Measurements from ENCODE around the gene SLC37A2.
A peak's percentile ranks its signal among the peaks of the same experiment; 100 is the strongest.
"Not testable (repeated sequence)": the region's sequence is repeated elsewhere in the genome, so short reads cannot be mapped to it uniquely, and the experiment has no call there.

Gene SLC37A2

DNA sequence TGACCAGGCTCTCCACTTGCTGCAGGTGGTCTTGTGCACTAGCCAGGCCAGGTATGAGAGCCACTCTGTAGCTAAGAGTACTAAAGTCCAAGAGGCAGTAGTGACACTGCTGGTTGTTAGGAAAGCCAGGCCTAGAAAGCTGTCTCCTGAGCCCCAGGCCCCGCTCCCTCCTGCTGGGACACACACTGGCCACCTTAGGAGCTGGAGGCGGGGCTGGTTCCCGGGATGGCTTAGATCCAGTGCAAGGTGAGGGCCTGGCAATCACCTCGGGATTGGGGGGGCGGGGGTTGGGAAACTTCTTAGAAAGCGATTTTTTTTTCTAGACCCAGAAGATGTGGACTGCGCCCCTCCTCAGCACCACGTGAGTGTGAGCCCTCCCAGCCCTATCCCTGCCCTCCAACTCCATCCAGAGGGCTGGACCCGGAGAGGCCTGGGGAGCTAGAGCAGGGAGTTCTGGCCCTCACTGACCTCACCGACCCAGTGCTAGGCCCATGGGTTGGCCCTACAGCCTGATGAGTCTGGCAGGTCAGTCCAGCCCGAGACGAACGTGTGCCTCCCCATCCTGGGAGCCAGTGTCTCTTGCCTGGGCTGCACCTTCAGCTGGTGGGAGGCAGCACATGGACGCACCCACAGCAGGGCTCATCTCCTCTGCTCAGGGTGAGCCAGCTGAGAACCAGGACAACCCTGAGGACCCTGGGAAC lies 18.1 kb downstream of the SLC37A2 start:
- in situ Hi-C loops (cut with HindIII; ENCODE audit: low pct_ligation_motif_present, low pct_unique_long_range_greater_than_20kb, low sequenced_read_pairs), result no loop called here
- DNase-seq, result no peak

DNA sequence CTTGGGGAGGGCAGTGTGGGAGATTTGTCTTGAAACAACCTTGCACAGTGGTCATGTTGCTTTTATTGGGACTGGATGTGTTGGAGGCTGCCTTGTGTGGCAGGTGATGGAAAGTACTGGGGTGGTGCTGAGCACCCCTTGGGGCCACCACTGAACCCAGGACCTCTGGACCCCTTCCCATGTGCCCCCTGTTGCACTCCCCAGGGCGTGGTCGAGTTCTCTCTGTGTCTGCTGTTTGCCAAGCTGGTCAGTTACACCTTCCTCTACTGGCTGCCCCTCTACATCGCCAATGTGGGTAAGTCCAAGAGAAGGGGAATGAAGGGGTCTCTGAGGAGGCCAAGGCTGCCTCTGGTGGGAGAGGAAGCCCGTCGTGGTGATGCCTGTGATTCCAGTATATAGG lies 18.9 kb downstream of the SLC37A2 start:
- in situ Hi-C loops (cut with HindIII; ENCODE audit: low pct_ligation_motif_present, low pct_unique_long_range_greater_than_20kb, low sequenced_read_pairs), result no loop called here
- DNase-seq, result no peak

DNA sequence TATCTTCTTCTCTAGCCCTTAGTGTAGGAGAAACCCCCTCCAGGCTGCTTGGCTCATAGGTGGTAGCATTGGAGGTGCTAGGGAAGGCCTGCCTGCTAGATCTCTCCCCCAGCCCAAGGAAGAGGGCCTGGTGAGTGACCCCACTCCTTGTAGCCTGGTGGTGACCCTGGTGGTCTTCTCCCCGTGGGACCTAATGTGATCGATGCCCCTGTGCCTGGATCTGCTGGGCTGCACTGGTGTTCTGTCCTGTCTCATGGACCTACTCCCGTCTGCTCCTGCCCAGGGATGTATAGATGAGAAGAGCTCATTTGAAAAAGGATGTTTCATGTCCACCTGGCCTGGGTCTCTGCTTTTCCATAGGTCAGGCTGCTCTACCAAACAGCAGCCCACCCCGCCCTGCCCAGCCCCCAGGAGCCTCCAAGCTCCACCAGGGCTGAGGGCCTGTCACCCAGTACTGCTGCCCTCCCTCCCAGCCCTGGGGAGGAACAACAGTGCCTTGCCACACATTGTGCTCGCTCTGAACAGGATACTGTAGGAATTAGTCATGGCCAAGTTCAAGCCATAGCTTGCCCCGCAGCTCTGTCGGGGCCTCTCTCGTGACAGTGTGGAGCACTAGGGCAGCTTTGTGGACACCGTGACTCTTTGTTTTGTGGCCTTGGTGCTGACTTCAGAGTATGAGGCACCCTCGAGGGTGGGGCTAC lies 19.7 kb downstream of the SLC37A2 start:
- DNase-seq, result no peak
- in situ Hi-C loops (cut with HindIII; ENCODE audit: low pct_ligation_motif_present, low pct_unique_long_range_greater_than_20kb, low sequenced_read_pairs), result no loop called here

DNA sequence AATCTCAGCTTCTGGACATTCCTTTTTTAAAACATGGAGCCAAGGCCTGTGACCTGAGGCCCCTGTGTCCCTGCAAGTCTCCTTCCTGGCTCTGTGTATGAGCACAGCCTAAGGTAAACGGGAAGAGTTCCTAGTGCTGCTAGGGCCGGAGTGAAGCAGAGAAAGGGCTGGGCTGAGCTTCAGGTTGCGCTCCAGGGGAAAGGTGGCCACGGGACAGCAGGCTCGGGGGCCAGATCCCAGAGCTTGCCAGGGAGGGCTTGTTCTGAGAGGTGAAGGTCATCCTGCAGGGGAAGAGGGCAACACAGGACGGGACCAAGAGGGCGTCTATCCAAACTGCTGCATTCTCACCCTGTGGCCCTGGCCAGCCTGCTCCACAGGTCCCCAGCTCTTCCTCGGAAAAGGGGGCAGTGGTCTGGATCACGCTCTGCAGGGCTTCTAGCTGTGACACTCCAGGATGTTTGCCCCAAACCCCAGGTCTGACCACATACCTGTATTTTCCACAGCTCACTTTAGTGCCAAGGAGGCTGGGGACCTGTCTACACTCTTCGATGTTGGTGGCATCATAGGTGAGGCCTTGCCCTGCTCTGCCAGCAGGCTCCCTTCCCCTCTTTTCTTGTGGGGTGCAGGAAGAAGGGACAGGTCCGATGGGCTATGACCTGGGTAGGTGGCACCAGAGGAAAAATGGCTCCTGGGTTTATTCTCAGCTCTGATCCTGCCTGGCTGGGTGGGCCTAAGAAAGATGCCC lies 20.4 kb downstream of the SLC37A2 start:
- DNase-seq, result no peak
- in situ Hi-C loops (cut with HindIII; ENCODE audit: low pct_ligation_motif_present, low pct_unique_long_range_greater_than_20kb, low sequenced_read_pairs), result no loop called here

- DNase-seq, result no peak
- in situ Hi-C loops (cut with HindIII; ENCODE audit: low pct_ligation_motif_present, low pct_unique_long_range_greater_than_20kb, low sequenced_read_pairs), result no loop called here
Measured at GRCh38 chr11:125084057-125084416, 20.9 kb downstream of the SLC37A2 start.

DNA sequence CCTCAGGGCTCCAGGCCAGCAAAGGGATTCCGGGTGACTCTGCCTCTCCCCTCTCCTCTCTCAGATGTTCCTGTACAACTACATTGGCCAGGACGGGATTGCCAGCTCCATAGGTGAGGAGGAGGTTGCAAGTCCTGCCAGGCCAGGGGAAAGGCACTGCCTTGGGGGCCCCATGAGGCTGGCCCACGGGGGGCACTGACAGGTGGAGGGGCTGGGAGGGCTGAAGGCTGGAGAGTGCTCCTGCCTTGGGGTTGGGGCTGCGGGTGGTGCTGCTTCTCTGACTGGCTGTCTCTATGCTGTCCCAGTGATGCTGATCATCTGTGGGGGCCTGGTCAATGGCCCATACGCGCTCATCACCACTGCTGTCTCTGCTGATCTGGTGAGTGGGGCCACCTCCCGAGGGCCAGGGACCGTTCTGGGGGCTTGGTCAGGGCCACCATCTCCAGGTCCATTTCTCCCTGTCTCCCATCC lies 21.7 kb downstream of the SLC37A2 start:
- in situ Hi-C loops (cut with HindIII; ENCODE audit: low pct_ligation_motif_present, low pct_unique_long_range_greater_than_20kb, low sequenced_read_pairs), result no loop called here

GRCh38 chr11:125085301-125086081 lies 22.4 kb downstream of the SLC37A2 start:
- DNase-seq, result no peak
- in situ Hi-C loops (cut with HindIII; ENCODE audit: low pct_ligation_motif_present, low pct_unique_long_range_greater_than_20kb, low sequenced_read_pairs), result no loop called here

More for the DNA sequence above, 21.7 kb downstream of the SLC37A2 start:
- no peak for DNase-seq

DNA sequence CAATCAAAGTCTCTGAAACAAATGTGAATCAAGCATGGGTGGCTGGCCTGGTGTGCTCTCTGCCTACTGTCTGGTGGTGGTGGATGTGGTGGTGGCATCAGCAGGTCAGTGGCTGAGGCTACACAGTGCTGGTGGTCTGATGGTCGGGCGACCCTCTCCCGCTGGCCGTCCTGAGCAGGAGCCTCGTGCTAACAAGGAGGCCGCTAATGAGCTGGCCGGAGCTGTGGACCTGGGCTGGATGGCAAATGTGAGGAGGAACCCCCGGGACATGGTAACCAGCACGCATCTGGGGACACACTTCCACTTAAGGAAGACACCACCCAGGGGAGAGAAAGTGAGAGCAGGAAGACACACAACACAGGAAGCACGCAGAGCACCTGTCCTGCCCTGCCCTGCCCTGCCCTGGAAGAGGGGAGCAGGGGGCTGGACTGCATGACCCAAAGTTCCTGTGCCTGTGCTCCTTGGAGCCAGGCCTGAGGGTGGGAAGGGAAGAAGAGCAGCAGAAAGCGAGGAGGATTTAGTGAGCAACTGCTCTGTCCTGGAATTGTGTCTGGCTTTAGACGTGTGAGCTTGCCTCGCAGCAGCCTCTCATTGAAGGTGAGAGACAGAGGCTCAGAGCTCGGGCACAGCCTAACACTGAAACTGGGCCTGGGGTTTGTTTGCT lies 23.7 kb downstream of the SLC37A2 start:
- in situ Hi-C loops (cut with HindIII; ENCODE audit: low pct_ligation_motif_present, low pct_unique_long_range_greater_than_20kb, low sequenced_read_pairs), result no loop called here
- no peak for DNase-seq

GRCh38 chr11:125088123-125088522 lies 25.0 kb downstream of the SLC37A2 start:
- in situ Hi-C loops (cut with HindIII; ENCODE audit: low pct_ligation_motif_present, low pct_unique_long_range_greater_than_20kb, low sequenced_read_pairs), result no loop called here
- DNase-seq, result no peak

DNA sequence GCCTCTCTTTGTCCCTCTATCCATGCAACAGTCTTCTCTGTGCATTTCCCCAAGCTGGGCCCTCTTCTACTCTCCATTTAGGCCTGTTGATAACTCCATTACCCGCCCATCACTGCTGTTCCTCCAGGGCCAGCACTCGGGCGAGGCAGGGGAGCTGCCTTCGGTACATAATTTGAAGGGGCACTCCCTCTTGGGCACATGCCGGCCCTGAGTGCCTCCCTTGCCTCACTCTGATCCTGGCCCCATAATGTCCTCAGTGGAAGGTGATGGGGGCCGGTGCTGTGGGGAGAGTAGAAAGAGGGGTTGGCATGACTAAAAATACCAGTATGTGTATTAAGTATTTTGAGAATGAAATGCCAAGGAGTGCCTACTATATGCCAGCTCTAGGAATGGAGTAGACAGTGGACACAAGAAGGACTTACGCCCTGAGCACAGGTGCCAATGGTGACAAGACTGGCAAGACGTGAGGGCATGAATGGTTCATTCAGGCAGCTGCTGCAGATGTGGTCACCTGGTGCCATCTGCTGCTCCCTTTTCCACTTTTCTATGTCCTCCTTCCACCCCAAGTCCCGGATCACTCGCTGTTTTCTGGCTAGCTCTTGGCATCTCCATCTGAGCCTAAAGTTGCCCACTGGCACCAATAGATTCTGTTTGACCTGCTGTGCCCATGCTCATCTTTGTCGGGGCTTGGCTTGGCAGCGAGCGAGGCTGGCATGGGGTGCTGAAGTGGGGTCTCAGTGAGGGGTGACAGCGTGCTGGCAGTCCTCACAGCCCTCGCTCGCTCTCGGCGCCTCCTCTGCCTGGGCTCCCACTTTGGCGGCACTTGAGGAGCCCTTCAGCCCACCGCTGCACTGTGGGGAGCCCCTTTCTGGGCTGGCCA lies 25.7 kb downstream of the SLC37A2 start:
- DNase-seq, result no peak
- in situ Hi-C loops (cut with HindIII; ENCODE audit: low pct_ligation_motif_present, low pct_unique_long_range_greater_than_20kb, low sequenced_read_pairs), result no loop called here

DNA sequence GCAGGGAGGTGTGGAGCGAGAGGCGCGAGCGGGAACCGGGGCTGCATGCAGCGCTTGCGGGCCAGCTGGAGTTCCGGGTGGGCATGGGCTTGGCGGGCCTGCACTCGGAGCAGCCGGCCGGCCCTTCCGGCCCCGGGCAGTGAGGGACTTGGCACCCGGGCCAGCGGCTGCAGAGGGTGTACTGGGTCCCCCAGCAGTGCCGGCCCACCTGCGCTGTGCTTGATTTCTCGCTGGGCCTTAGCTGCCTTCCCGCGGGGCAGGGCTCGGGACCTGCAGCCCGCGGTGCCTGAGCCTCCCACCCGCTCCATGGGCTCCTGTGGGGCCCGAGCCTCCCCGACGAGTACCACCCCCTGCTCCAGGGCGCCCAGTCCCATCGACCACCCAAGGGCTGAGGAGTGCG lies 26.4 kb downstream of the SLC37A2 start:
- DNase-seq; in situ Hi-C loops (cut with HindIII; ENCODE audit: low pct_ligation_motif_present, low pct_unique_long_range_greater_than_20kb, low sequenced_read_pairs): not testable (repeated sequence)

DNA sequence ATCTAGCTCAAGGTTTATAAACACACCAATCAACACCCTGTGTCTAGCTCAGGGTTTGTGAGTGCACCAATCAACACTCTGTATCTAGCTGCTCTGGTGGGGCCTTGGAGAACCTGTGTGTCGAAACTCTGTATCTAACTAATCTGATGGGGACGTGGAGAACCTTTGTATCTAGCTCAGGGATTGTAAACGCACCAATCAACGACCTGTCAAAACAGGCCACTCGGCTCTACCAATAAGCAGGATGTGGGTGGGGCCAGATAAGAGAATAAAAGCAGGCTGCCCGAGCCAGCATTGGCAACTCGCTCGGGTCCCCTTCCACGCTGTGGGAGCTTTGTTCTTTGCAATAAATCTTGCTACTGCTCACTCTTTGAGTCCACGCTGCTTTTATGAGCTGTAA lies 27.0 kb downstream of the SLC37A2 start:
- in situ Hi-C loops (cut with HindIII; ENCODE audit: low pct_ligation_motif_present, low pct_unique_long_range_greater_than_20kb, low sequenced_read_pairs); DNase-seq: not testable (repeated sequence)

DNA sequence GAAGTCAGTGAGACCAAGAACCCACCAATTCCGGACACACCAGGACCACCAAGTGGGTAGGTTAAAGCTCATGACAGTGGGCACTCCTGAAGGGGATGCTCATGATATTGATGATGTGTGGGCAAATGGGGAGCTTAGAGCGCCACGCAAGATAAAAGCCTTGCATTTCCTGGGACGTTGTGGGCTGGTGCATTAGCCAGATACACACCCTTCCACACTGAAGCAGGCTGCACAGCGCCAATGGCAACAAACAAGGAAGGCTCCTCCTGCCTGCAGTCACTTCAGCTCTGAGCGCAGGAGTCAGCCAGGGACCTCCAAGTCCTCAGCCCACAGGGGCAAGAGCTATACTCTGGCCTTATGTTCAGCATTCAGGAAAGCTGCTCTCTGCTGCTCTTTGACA lies 27.7 kb downstream of the SLC37A2 start:
- no peak for DNase-seq
- in situ Hi-C loops (cut with HindIII; ENCODE audit: low pct_ligation_motif_present, low pct_unique_long_range_greater_than_20kb, low sequenced_read_pairs), result no loop called here

DNA sequence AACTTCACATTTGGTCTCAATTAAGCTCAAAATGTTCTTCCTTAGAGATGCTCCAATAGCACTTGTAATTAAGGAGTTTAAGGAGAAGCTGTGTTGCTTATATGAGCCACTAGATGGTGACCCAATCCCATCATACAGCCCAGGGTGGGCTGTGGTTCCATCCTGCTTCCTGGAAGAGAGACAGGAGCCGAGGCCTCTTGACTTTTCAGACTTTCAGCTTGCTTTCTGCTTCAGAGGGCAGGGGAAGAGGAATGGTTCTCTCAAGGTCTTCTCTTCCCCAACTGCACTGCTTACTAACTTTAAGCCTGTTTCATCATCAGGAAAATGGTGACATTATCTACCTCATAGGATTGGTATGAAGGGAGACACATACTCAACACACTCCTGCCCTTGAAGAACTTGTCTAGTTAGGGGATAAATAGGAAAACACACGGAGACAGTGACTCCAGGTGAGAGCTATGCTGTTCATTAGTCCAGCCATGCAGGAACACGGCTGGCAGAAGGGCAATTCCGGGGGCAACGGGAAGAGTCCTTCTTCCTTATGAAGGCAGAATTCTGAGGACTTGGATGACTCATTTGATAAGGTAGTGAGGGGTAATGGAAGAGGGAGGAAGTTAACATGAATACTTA lies 28.3 kb downstream of the SLC37A2 start:
- DNase-seq, result peak; percentile 43
- in situ Hi-C loops (cut with HindIII; ENCODE audit: low pct_ligation_motif_present, low pct_unique_long_range_greater_than_20kb, low sequenced_read_pairs), result no loop called here

DNA sequence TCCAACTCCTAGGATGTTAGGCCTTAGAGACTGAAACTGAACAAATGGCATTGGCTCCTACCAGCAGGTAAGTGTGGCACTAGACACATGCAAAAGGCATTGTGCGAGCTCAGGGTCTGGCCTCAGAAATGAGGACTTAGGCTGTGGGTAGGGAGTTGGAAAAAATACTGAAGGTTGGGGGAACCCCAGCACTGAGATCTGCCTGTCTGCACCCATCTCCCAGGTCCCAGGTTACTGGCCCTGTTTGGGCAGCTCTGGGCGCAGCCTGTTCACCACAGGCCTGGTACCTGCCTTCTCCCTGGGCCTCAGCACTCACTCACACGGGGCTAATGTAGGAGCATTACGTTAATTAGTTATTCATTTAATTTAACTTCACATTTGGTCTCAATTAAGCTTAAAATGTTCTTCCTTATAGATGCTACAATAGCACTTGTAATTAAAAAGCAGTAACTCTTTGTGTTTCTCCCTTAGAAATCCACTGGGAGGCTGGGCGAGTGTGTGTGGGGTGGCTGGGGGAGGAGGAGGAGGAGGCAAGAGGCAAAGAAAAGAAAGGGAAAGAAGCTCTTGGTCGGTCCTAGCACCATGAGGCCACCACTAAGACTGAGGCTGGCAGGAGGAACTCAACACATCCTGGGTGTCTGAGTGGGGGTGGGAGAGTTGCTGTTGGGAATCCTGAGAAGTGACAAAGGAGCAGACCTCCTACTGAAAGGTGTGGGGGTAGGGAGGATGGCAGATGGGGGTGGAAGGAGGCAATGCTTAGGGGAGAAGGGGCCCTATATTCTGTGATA lies 29.0 kb downstream of the SLC37A2 start:
- no peak for DNase-seq
- in situ Hi-C loops (cut with HindIII; ENCODE audit: low pct_ligation_motif_present, low pct_unique_long_range_greater_than_20kb, low sequenced_read_pairs), result no loop called here

DNA sequence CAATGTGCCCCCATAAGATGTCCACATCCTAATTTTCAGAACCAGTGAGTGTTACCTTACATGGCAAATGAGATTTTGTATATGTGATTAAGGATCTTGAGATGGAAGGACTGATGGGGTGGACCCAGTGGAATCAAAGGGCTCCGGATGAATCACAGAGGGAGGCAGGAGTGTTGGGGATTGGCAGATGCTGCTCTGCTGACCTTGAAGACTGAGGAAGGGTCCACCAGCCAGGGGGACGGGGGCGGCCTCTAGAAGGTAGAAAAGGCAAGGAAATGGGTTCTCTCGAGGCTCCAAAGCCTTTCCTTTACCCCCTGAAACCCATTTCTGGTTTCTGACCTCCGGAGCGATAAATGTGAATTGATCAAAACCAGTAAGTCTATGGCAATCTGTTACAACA lies 29.6 kb downstream of the SLC37A2 start:
- in situ Hi-C loops (cut with HindIII; ENCODE audit: low pct_ligation_motif_present, low pct_unique_long_range_greater_than_20kb, low sequenced_read_pairs), result no loop called here
- DNase-seq, result no peak

Measured in ACHN (cell line).